ENCODE data around the gene RGS6. TPM values are rescaled to one million over a fixed set of nuclear protein-coding genes. Genes with fewer than 3 reads are reported as not detected.

Gene RGS6
- total RNA-seq, 4 donors from 2014 or later, result 0.54 to 9.1 (median 3.3) TPM

DNA sequence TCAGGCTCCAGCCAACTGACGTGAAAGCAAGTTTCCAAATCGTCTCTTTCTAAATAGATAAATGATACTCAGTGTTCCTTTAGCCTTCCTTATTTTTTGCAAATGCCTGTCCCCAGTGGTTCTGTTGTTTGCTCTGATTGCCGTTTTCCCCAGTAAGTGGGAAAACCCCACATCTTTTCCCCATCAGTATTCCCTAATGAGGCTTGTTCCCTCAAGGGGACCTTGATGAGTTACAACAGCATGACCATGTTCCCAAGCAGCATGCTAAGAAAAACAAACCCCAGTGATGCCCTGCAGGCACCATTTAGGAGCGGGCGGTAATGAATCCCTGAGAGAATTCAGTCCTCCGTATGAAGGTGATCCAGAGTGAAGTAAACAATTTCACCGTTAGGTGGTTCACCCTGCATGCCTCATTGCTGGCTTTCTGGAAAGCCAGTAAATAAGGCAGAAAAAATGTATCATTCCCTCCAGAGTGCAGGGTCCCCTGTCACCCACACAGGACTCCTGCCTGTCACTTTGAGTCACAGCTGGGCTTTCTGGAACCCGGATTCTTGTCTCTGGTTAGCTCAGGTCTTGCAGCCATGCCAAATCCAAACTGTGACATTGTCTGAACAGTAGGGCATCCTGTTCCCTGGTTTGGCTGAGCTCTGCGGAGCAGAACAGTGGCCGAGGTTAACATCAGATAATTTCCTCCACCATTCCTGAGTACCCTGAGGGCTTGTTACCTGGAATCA lies 222.6 kb downstream of the RGS6 start:
- peaks cover 0 to 4% (median 0%) of the 10 kb centered on the region in 4 donors for H3K9me3 ChIP-seq
- no peak overlapping the region for H3K4me3 ChIP-seq
- DNase-seq, result no peak
- no peak overlapping the region for H3K27ac ChIP-seq
- H3K36me3 ChIP-seq, result no peaks in the 10 kb centered on the region
- TF ChIP-seq POLR2A (IDR thresholded peaks at IDR 0.05) (no peak), CTCF (IDR thresholded peaks at IDR 0.05) (no peak)
- no peaks in the 10 kb centered on the region for H3K27me3 ChIP-seq
- no peaks in the 10 kb centered on the region for H3K4me1 ChIP-seq

DNA sequence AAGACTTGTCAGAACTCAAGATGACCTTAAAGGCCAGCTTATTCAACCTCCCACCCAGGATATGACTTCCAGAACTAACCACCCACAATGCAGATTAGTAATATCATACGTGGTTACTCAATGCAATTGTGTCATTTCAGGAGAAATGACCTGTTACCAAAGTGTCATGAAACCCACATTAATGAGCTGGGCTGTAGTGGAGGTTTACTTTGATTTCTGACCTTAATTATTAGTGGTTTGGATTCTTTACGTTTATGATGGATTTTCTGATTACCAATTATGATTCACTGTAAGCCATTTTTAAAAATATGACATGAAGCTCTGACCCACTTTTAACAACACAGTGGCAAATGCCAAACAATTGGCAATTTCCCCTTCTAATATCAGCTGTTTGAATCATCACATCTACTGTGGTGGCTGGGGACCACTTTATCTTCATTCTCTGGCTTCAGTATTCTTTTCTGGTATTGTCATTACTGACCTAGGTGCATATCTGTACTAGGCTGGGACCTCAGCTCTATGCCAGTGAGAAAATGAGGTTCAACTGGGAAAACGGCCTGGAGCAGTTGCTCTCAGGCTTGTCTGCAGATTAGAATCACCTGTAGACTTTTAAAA lies 223.3 kb downstream of the RGS6 start:
- Histone ChIP-seq H3K27ac (no peak overlapping the region), H3K4me3 (no peak overlapping the region), H3K36me3 (no peaks in the 10 kb centered on the region), H3K27me3 (no peaks in the 10 kb centered on the region), H3K4me1 (no peaks in the 10 kb centered on the region), H3K9me3 (peaks cover 0 to 4% (median 0%) of the 10 kb centered on the region in 4 donors)
- no peak for DNase-seq
- TF ChIP-seq POLR2A (IDR thresholded peaks at IDR 0.05), result no peak
- TF ChIP-seq CTCF (IDR thresholded peaks at IDR 0.05), result no peak

DNA sequence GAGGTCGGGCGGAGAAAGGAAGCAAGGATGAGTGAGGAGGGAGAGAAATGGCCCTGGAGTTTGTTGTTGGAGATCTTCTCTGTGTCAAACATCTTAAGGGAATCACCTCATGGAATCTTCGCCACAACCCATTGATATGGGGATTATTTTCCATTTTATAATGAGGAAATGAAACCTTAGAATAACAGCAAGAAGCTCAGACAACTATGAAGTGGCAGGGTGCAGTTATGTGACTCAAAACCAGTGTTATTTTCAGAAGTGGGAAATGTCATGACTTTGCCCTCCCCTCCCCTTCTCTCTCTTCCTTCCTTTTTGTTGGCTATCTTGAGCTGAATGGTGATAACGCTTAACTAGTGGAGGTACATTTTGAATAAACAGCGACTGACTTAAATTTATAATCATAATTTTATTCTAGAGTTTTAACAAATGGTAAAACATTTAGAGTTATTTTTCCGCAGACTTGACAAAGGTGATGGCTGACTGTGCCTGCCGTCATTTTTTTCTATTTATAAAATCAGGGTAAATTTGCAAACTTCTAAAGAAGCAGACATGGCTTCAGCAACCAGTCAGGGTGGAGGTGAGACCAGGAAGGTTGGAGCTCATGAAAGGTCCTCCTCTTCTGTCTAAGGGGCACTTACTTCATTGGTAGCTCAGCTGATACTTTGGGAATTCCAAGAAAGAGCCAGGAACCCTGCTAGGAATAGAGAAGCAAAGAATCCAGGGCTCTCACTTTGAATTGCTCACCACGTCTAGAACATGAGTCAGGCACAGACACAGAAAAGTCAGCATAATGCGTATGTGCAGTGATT lies 232.4 kb downstream of the RGS6 start:
- no peak for TF ChIP-seq POLR2A (IDR thresholded peaks at IDR 0.05)
- TF ChIP-seq CTCF (IDR thresholded peaks at IDR 0.05), result no peak
- H3K27ac ChIP-seq, result no peak overlapping the region
- H3K9me3 ChIP-seq, result no peaks in the 10 kb centered on the region
- no peaks in the 10 kb centered on the region for H3K27me3 ChIP-seq
- H3K4me1 ChIP-seq, result no peaks in the 10 kb centered on the region
- DNase-seq, result no peak
- H3K36me3 ChIP-seq, result no peaks in the 10 kb centered on the region
- H3K4me3 ChIP-seq, result no peak overlapping the region

DNA sequence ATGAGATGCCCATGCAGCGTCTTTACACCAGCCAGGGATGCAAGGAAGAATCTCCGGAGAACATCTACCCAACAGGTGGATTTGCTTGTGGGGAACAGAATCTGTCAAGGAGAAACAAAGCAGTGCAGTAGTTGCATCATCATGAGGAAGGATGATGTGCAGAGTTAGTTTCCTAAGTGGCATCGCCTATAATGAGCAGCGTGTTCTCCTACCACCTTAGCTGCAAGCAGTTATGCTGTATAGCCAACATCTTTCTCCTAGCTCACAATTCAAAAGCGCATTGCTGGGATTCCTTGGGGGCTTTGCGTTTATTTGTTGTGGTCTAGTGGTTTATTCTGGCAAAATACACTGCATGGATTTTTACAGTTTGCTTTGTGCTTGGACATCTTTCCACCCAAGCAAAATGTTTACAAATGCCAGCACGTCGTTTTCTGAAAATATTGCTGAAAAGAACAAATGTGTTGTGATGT lies 233.0 kb downstream of the RGS6 start:
- Histone ChIP-seq H3K27ac (no peak overlapping the region), H3K27me3 (no peaks in the 10 kb centered on the region), H3K4me3 (no peak overlapping the region), H3K36me3 (no peaks in the 10 kb centered on the region), H3K9me3 (no peaks in the 10 kb centered on the region), H3K4me1 (no peaks in the 10 kb centered on the region)
- DNase-seq, result no peak
- TF ChIP-seq CTCF (IDR thresholded peaks at IDR 0.05) (no peak), POLR2A (IDR thresholded peaks at IDR 0.05) (no peak)

GRCh38 chr14:72169521-72169920 lies 237.3 kb downstream of the RGS6 start:
- no peak for TF ChIP-seq POLR2A (IDR thresholded peaks at IDR 0.05)
- no peak for TF ChIP-seq CTCF (IDR thresholded peaks at IDR 0.05)
- H3K4me1 ChIP-seq, result no peaks in the 10 kb centered on the region
- H3K4me3 ChIP-seq, result no peak overlapping the region
- DNase-seq, result no peak
- H3K27ac ChIP-seq, result no peak overlapping the region
- no peaks in the 10 kb centered on the region for H3K36me3 ChIP-seq
- H3K9me3 ChIP-seq, result no peaks in the 10 kb centered on the region
- no peaks in the 10 kb centered on the region for H3K27me3 ChIP-seq
